Right lobe of liver (tissue), 4 donors: Measurements from ENCODE around the gene GREB1.

Source experiments
- POLR2A ChIP-seq: fragments of 450-650 bp; IDR thresholded peaks from one replicate; pipeline ENCODE4 v1.6.1; 2017; ENCODE audit warnings: antibody characterized with exemption, mild to moderate bottlenecking
- TF ChIP-seq, protein P1 (sequence below), 4 donors: fragments of 200-600 bp in 3 of 4; fragments of 450-650 bp in 1 of 4; IDR thresholded peaks; one replicate each; pipeline versions ENCODE4 v1.5.1 to v1.8.0; 2016 to 2022; ENCODE audit warnings: antibody characterized with exemption in 4 of 4, mild to moderate bottlenecking in 2 of 4
- donor health status: DM: no; HTN: no; CAD: no.
- donor health status: DM: no; HTN: no; CAD: no.
- donor health status: DM: no; HTN: yes; CAD: no.

DNA sequence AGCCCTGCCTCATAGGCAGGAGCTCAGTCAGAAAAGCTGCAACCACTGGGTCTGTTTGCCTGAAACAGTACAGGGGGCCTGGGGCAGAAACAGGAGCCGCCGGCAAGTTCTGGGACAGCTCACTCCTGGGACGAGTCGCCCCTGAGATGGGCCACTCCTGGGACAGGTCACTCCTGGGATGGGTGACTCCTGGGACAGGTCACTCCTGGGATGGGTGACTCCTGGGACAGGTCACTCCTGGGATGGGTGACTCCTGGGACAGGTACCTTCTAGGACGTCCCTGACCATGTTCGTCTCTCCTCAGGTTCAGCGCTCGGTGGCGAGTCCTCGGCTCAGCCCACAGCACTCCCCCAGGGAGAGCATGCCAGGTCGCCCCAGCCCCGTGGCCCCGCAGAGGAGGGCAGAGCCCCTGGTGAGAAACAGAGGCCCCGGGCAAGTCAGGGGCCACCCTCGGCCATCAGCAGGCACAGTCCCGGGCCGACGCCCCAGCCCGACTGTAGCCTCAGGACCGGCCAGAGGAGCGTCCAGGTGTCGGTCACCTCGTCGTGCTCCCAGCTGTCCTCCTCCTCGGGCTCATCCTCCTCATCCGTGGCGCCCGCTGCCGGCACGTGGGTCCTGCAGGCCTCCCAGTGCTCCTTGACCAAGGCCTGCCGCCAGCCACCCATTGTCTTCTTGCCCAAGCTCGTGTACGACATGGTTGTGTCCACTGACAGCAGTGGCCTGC is 84.3 kb downstream of the GREB1 start:
- TF ChIP-seq, protein P1, sequence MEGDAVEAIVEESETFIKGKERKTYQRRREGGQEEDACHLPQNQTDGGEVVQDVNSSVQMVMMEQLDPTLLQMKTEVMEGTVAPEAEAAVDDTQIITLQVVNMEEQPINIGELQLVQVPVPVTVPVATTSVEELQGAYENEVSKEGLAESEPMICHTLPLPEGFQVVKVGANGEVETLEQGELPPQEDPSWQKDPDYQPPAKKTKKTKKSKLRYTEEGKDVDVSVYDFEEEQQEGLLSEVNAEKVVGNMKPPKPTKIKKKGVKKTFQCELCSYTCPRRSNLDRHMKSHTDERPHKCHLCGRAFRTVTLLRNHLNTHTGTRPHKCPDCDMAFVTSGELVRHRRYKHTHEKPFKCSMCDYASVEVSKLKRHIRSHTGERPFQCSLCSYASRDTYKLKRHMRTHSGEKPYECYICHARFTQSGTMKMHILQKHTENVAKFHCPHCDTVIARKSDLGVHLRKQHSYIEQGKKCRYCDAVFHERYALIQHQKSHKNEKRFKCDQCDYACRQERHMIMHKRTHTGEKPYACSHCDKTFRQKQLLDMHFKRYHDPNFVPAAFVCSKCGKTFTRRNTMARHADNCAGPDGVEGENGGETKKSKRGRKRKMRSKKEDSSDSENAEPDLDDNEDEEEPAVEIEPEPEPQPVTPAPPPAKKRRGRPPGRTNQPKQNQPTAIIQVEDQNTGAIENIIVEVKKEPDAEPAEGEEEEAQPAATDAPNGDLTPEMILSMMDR (IDR thresholded peaks at IDR 0.05), result no peak
- no peak for TF ChIP-seq POLR2A
